Panc1 (cell line): ENCODE data around the gene FLYWCH1.

ENCODE experiments used
- CTCF ChIP-seq: fragments of 450-650 bp; IDR thresholded peaks from 2 replicates; pipeline ENCODE4 v1.5.1; 2017; ENCODE audit warnings: mild to moderate bottlenecking
- POLR2AphosphoS5 ChIP-seq: IDR thresholded peaks from 2 replicates; pipeline ENCODE4 v1.6.1; 2012; ENCODE audit warnings: mild to moderate bottlenecking, low read depth, low read length, moderate library complexity
- SIN3A ChIP-seq: IDR thresholded peaks from 2 replicates; pipeline ENCODE4 v1.6.1; 2012; ENCODE audit warnings: low read depth, mild to moderate bottlenecking, low read length, moderate library complexity, borderline replicate concordance; ENCODE audit not compliant: insufficient read depth
- TF ChIP-seq, protein P1 (sequence below), 2 experiments: IDR thresholded peaks; 2 replicates each; pipeline ENCODE4 v1.6.1; 2011 to 2012; ENCODE audit warnings: low read depth in 2 of 2, control low read depth in 1 of 2, low read length in 1 of 2, mild to moderate bottlenecking in 1 of 2, moderate library complexity in 1 of 2; ENCODE audit not compliant: insufficient read depth in 1 of 2

GRCh38 chr16:2966043-2966807 lies 54.5 kb downstream of the FLYWCH1 start:
- TF ChIP-seq, protein P1, sequence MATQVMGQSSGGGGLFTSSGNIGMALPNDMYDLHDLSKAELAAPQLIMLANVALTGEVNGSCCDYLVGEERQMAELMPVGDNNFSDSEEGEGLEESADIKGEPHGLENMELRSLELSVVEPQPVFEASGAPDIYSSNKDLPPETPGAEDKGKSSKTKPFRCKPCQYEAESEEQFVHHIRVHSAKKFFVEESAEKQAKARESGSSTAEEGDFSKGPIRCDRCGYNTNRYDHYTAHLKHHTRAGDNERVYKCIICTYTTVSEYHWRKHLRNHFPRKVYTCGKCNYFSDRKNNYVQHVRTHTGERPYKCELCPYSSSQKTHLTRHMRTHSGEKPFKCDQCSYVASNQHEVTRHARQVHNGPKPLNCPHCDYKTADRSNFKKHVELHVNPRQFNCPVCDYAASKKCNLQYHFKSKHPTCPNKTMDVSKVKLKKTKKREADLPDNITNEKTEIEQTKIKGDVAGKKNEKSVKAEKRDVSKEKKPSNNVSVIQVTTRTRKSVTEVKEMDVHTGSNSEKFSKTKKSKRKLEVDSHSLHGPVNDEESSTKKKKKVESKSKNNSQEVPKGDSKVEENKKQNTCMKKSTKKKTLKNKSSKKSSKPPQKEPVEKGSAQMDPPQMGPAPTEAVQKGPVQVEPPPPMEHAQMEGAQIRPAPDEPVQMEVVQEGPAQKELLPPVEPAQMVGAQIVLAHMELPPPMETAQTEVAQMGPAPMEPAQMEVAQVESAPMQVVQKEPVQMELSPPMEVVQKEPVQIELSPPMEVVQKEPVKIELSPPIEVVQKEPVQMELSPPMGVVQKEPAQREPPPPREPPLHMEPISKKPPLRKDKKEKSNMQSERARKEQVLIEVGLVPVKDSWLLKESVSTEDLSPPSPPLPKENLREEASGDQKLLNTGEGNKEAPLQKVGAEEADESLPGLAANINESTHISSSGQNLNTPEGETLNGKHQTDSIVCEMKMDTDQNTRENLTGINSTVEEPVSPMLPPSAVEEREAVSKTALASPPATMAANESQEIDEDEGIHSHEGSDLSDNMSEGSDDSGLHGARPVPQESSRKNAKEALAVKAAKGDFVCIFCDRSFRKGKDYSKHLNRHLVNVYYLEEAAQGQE (IDR thresholded peaks at IDR 0.05; ENCODE audit: insufficient read depth in 1 of 2, low read depth in 2 of 2, low read length in 1 of 2) = 0 out of 4 replicates have a peak, but pooled peaks of 1 of the 2 experiments have one; percentile 34
- TF ChIP-seq CTCF (no peak), POLR2AphosphoS5 (no peak), SIN3A (no peak)
